SK-N-SH (cell line): ENCODE data around the gene CNOT4. TPM values are rescaled to one million over a fixed set of nuclear protein-coding genes. Genes with fewer than 3 reads are reported as not detected.

Experiments used
- CTCF ChIA-PET: fragments of 300-600, 350-600 bp; formaldehyde crosslinking; extraction: SDS; loops from one replicate; lab custom pipeline; 2021; lab: Yijun Ruan, JAX
- POLR2A ChIA-PET: fragments of 350-600 bp; sonication (Branson Sonifier 250); formaldehyde crosslinking; extraction: SDS; loops from one replicate; lab custom pipeline; 2020; ENCODE audit warnings: antibody characterized with exemption, inconsistent platforms; lab: Yijun Ruan, JAX
- DNase-seq: peaks from one replicate; pipeline ENCODE4 v3.0.0; 2012
- H2AFZ ChIP-seq: fragments of 200-600 bp; sonication (generic); 2 replicates; pipeline ENCODE4 v1.8.1; 2016; ENCODE audit warnings: antibody characterized with exemption, mild to moderate bottlenecking, low read depth
- H3F3A ChIP-seq: fragments of 200-600 bp; sonication (generic); replicated peaks from 2 replicates; pipeline ENCODE3; 2016; ENCODE audit warnings: antibody characterized with exemption, mild to moderate bottlenecking; ENCODE audit not compliant: insufficient read depth
- H3K27ac ChIP-seq, 2 experiments: fragments of 200-500 bp in 1 of 2; fragments of 200-600 bp in 1 of 2; sonication (Bioruptor generic) in 1 of 2; sonication (generic), shearing (Covaris generic) in 1 of 2; 2 replicates each; pipeline versions ENCODE4 v1.5.1 to v1.6.1; 2014 to 2016; ENCODE audit warnings: low read depth in 2 of 2, inconsistent platforms in 1 of 2, low read length in 1 of 2, mild to moderate bottlenecking in 1 of 2, mixed read lengths in 1 of 2
- H3K27me3 ChIP-seq: fragments of 200-600 bp; sonication (generic), shearing (Covaris generic); 2 replicates; pipeline ENCODE4 v1.6.1; 2016; ENCODE audit warnings: mixed run types; ENCODE audit not compliant: insufficient read depth
- H3K36me3 ChIP-seq, 2 experiments: fragments of 200-500 bp in 1 of 2; fragments of 200-600 bp in 1 of 2; sonication (Bioruptor generic) in 1 of 2; sonication (generic) in 1 of 2; replicated peaks in 1 of 2; 2 replicates each; pipeline versions ENCODE3 to v1.5.1; 2014 to 2016; ENCODE audit warnings: low read length in 1 of 2, mild to moderate bottlenecking in 1 of 2; ENCODE audit not compliant: insufficient read depth in 2 of 2, control insufficient read depth in 1 of 2
- H3K4me1 ChIP-seq, 2 experiments: fragments of 200-500 bp in 1 of 2; fragments of 200-600 bp in 1 of 2; sonication (Bioruptor generic) in 1 of 2; sonication (generic), shearing (Covaris generic) in 1 of 2; 2 replicates each; pipeline versions ENCODE4 v1.5.1 to v1.6.1; 2014 to 2016; ENCODE audit warnings: low read depth in 1 of 2, low read length in 1 of 2, mixed run types in 1 of 2; ENCODE audit not compliant: insufficient read depth in 2 of 2, control insufficient read depth in 1 of 2
- H3K4me2 ChIP-seq: fragments of 200-600 bp; sonication (generic), shearing (Covaris generic); 2 replicates; pipeline ENCODE4 v1.6.1; 2017; ENCODE audit warnings: mixed run types
- H3K4me3 ChIP-seq, 2 experiments: fragments of 200-500 bp in 1 of 2; fragments of 200-600 bp in 1 of 2; sonication (Bioruptor generic) in 1 of 2; sonication (generic), shearing (Covaris generic) in 1 of 2; 2 replicates each; pipeline versions ENCODE4 v1.5.1 to v1.8.1; 2014 to 2016; ENCODE audit warnings: low read depth in 2 of 2, inconsistent platforms in 1 of 2, low read length in 1 of 2, mild to moderate bottlenecking in 1 of 2, mixed read lengths in 1 of 2, moderate library complexity in 1 of 2
- H3K79me2 ChIP-seq: fragments of 200-600 bp; sonication (generic); 2 replicates; pipeline ENCODE4 v1.8.1; 2017; ENCODE audit warnings: mild to moderate bottlenecking; ENCODE audit not compliant: insufficient read depth
- H3K9ac ChIP-seq: fragments of 200-600 bp; sonication (generic); 2 replicates; pipeline ENCODE4 v1.6.1; 2017; ENCODE audit warnings: mixed run types
- H3K9me2 ChIP-seq: fragments of 200-600 bp; sonication (generic); 2 replicates; pipeline ENCODE4 v1.6.1; 2017; ENCODE audit warnings: mixed run types
- H3K9me3 ChIP-seq: fragments of 200-600 bp; sonication (generic); 2 replicates; pipeline ENCODE4 v1.6.1; 2017; ENCODE audit warnings: mixed run types, mild to moderate bottlenecking, moderate library complexity
- H4K20me1 ChIP-seq: fragments of 200-600 bp; sonication (generic); 2 replicates; pipeline ENCODE4 v1.6.1; 2017; ENCODE audit warnings: mild to moderate bottlenecking, mixed run types; ENCODE audit not compliant: insufficient read depth
- EZH2phosphoT487 ChIP-seq: fragments of 200-600 bp; sonication (generic); IDR thresholded peaks from 2 replicates; pipeline ENCODE4 v1.6.1; 2017; ENCODE audit warnings: low read depth, mixed run types, mild to moderate bottlenecking, antibody characterized with exemption, moderate library complexity, borderline replicate concordance
- GABPA ChIP-seq: IDR thresholded peaks from 2 replicates; pipeline ENCODE4 v1.4.0; 2012; ENCODE audit warnings: low read depth, mild to moderate bottlenecking
- GATA2 ChIP-seq: sonication (generic); formaldehyde crosslinking; IDR thresholded peaks from 2 replicates; pipeline ENCODE4 v1.5.0; 2020; ENCODE audit warnings: mild to moderate bottlenecking, missing genetic modification reagents
- JUND ChIP-seq: IDR thresholded peaks from 2 replicates; pipeline ENCODE4 v1.4.0; 2012
- SIN3A ChIP-seq: IDR thresholded peaks from 2 replicates; pipeline ENCODE4 v1.6.1; 2012; ENCODE audit warnings: low read depth, mild to moderate bottlenecking, low read length, moderate library complexity, borderline replicate concordance
- TCF12 ChIP-seq: IDR thresholded peaks from 2 replicates; pipeline ENCODE4 v1.4.0; 2012
- WGBS: methylation state at CpG from one replicate; pipeline ENCODE4 v1.1.6; 2017; ENCODE audit warnings: low lambda C conversion rate; 5-methylcytosine and 5-hydroxymethylcytosine counted together
- polyA plus RNA-seq, 3 experiments: library from polyadenylated mRNA; depleted of rRNA; stranded (reverse); fragments of >200 nt; gene quantifications; 2 replicates each; pipeline ENCODE4 v1.2.3, GENCODE V29; 2012
- TF ChIP-seq, protein P1 (sequence below): IDR thresholded peaks from 2 replicates; pipeline ENCODE4 v1.6.1; 2012; ENCODE audit warnings: mild to moderate bottlenecking, low read depth, low read length, moderate library complexity
- TF ChIP-seq, protein P2 (sequence below): IDR thresholded peaks from 2 replicates; pipeline ENCODE4 v1.4.0; 2012; ENCODE audit warnings: low read depth, borderline replicate concordance
- TF ChIP-seq, protein P3 (sequence below): IDR thresholded peaks from 2 replicates; pipeline ENCODE4 v1.4.0; 2012; ENCODE audit warnings: low read depth

Gene CNOT4
- polyA plus RNA-seq, 1 of the 3 experiments (the other 2 are of a cell fraction) = 8.0 TPM

DNA sequence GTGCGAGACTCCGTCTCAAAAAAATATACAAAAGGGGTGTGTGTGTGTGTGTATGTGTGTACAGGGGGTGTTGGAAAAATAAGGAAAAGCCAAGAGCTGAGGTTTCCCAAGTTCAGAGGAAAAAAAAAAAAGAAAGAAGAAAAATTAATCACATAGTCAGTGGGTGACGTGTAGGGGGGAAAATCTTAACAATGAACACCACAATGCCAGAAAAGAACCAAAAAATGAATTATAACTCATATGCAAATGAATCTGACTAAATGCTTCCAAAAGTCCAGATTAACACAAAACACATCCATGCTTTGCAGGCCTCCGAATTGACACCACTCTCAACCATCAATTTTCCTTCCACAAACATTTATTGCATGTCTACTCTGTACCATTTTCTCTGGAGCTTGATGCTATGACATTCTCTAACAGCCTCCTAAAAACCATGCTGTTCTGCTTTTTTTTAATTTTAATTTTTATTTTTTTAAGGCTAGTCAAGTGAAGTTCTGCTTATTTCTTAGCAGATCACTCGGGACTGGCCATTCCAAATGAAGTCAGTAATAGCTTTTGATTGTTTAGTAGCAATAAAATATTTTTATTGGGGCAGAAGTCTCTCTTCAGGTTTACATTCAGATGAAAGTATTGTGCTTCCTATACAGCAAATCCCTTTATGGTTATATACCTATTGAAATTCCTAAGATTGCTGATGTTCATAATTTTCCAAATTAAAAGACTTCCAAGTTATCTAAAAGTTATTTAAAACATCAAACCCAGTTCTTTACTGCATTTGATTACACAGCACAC is 133.8 kb downstream of the CNOT4 start (continued):
- TF ChIP-seq, protein P1, sequence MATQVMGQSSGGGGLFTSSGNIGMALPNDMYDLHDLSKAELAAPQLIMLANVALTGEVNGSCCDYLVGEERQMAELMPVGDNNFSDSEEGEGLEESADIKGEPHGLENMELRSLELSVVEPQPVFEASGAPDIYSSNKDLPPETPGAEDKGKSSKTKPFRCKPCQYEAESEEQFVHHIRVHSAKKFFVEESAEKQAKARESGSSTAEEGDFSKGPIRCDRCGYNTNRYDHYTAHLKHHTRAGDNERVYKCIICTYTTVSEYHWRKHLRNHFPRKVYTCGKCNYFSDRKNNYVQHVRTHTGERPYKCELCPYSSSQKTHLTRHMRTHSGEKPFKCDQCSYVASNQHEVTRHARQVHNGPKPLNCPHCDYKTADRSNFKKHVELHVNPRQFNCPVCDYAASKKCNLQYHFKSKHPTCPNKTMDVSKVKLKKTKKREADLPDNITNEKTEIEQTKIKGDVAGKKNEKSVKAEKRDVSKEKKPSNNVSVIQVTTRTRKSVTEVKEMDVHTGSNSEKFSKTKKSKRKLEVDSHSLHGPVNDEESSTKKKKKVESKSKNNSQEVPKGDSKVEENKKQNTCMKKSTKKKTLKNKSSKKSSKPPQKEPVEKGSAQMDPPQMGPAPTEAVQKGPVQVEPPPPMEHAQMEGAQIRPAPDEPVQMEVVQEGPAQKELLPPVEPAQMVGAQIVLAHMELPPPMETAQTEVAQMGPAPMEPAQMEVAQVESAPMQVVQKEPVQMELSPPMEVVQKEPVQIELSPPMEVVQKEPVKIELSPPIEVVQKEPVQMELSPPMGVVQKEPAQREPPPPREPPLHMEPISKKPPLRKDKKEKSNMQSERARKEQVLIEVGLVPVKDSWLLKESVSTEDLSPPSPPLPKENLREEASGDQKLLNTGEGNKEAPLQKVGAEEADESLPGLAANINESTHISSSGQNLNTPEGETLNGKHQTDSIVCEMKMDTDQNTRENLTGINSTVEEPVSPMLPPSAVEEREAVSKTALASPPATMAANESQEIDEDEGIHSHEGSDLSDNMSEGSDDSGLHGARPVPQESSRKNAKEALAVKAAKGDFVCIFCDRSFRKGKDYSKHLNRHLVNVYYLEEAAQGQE = no peak
- TF ChIP-seq GATA2 (no peak), JUND (no peak)

DNA sequence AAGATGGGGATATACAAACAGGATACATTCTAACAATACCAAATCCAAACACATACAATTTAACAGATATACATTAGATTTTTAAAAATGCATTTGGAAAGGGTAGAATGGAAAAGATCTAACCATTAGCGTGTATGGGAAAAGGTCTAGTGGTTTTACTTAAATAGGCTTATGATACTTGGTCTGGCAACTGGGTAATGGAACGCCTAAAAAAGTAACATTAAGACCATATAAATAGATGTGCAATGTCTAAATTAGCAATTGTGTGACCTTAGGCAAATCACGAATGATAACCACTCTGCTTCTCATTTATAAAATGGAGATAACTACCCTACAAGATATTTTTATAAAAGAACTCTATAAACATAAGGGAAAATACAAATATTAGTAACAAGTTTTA is 135.2 kb downstream of the CNOT4 start:
- Histone ChIP-seq H3K79me2 (no peaks in the 10 kb centered on the region; the same call in 1 of the 2 replicates), H3K4me3 (no peak overlapping the region), H3K36me3 (peaks cover 22 to 32% of the 10 kb centered on the region in 2 experiments), H3K4me2 (no peak overlapping the region), H3K9me2 (no peaks in the 10 kb centered on the region), H3F3A (no peaks in the 10 kb centered on the region), H3K27me3 (no peaks in the 10 kb centered on the region), H2AFZ (no peak overlapping the region), H3K9ac (no peak overlapping the region), H4K20me1 (no peaks in the 10 kb centered on the region), H3K27ac (no peak overlapping the region), H3K4me1 (no peaks in the 10 kb centered on the region), H3K9me3 (no peaks in the 10 kb centered on the region)
- ChIA-PET CTCF (interaction anchor here (0.6 to 2.7 kb wide), 3 partner anchors 32 to 271 kb away, joined by 3 to 13 read pairs (median 3); no protein-coding TSS in a partner anchor), POLR2A (no interaction called here)
- 89% methylated on average over 3 of the region's 3 CpGs for WGBS
- TF ChIP-seq, protein P2, sequence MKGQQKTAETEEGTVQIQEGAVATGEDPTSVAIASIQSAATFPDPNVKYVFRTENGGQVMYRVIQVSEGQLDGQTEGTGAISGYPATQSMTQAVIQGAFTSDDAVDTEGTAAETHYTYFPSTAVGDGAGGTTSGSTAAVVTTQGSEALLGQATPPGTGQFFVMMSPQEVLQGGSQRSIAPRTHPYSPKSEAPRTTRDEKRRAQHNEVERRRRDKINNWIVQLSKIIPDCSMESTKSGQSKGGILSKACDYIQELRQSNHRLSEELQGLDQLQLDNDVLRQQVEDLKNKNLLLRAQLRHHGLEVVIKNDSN = no peak
- TF ChIP-seq EZH2phosphoT487 = no peak
- TF ChIP-seq SIN3A = no peak
- no peak for TF ChIP-seq GABPA
- no peak for TF ChIP-seq TCF12
- TF ChIP-seq GATA2 = no peak
- no peak for TF ChIP-seq JUND
- TF ChIP-seq, protein P3, sequence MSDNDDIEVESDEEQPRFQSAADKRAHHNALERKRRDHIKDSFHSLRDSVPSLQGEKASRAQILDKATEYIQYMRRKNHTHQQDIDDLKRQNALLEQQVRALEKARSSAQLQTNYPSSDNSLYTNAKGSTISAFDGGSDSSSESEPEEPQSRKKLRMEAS = no peak
- no peak for DNase-seq
